Neuron (in vitro differentiated cells): ENCODE data around the gene ZNF23.
"Not testable (repeated sequence)": the region's sequence is repeated elsewhere in the genome, so short reads cannot be mapped to it uniquely, and the experiment has no call there.

Source experiments
- H2AFZ ChIP-seq: one replicate; pipeline ENCODE4 v1.6.1; 2013; ENCODE audit warnings: low read depth, mild to moderate bottlenecking, inconsistent platforms, low read length, moderate library complexity
- H3K27me3 ChIP-seq: one replicate; pipeline ENCODE4 v1.6.1; 2013; ENCODE audit warnings: low read length; ENCODE audit not compliant: insufficient read depth
- H3K36me3 ChIP-seq: one replicate; pipeline ENCODE4 v1.6.1; 2013; ENCODE audit warnings: low read length; ENCODE audit not compliant: insufficient read depth
- H3K4me1 ChIP-seq: one replicate; pipeline ENCODE4 v1.6.1; 2013; ENCODE audit warnings: low read length; ENCODE audit not compliant: insufficient read depth
- H3K4me3 ChIP-seq: 2 replicates; pipeline ENCODE4 v1.5.1; 2013; ENCODE audit warnings: mild to moderate bottlenecking, low read length, moderate library complexity
- H3K9me3 ChIP-seq: one replicate; pipeline ENCODE4 v1.6.1; 2013; ENCODE audit warnings: low read length

ZNF23 gene

DNA sequence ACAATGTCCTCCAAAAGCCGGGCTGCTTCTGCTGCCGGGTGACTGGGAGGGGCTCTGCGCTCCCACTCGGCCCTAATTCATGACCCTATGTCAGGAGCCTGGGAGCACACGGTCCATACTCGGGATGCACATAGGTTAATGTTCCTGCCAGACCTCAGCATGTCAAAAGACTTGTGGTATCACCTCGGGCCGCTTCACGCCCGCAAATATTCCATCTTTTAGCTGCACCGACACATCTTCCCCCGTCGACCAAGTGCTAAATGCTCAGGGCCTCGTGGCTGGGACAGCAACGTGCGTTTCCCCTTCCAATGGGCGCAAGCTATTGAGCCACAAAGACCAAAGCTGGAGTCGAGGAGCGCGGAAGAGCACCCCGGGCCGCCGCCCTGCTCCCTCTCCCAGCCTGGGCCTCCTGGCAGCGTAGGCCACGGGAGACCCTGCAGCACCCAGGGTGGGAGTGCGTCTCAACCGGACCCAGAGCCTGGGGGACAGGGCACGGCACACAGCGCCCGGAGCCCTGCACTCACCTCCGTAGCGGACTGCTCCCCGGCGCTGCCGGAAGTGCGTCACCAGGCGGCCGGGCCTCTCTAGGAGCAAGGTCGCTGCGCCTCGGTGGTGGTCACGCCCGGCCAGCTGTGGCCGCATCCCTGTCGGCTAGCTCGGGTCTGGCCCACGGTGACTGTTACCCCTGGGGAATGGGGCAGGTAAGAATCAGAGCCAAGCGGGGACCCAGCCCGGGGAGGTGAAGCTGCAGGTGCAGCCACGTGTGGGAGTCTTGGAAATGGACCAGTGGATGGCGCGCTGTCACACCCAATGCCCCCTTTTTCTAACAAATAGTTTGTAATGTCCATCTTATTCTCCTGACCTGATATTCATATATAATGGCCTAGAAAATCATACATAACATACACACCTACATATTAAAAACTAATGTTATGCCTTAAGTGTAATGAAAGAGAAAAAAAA, at the start of gene ZNF23:
Gene ZNF23 (minus strand): TSS at position 562 of the 963 bp plus-strand sequence. CDS start 5,451 bp downstream, outside the sequence.
- H3K4me3 ChIP-seq, result peak within 1 kb of the TSS; percentile 92
- no peaks in the 10 kb centered on the region for H3K36me3 ChIP-seq
- H3K27me3 ChIP-seq, result no peaks in the 10 kb centered on the region
- peak within 1 kb of the TSS; percentile 90 for H2AFZ ChIP-seq
- H3K9me3 ChIP-seq, result no peaks in the 10 kb centered on the region
- H3K4me1 ChIP-seq, result peaks cover 14% of the 10 kb centered on the region

DNA sequence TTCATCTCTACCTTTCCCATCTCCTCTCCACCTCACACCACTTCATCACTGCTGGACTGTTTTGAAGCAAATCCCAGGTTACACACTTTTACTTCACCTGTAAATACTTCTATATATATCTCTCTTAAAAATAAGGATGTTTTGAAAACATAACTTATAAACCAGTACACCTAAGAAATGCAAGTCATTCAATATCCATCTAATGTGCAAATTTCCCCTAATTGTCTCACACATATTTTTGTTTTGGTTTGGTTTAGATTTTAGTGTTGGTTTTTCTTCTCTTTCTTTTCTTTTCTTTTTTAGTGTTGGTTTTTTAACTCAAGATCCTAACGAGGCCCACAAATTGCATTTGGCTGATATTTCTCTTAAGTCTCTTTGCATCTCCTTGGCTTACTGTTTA, 45.0 kb upstream of the ZNF23 start:
- H3K36me3 ChIP-seq, result no peaks in the 10 kb centered on the region
- H3K4me3 ChIP-seq, result no peak overlapping the region
- no peak overlapping the region for H2AFZ ChIP-seq
- peaks cover 6% of the 10 kb centered on the region for H3K4me1 ChIP-seq
- H3K27me3 ChIP-seq, result no peaks in the 10 kb centered on the region
- no peaks in the 10 kb centered on the region for H3K9me3 ChIP-seq

DNA sequence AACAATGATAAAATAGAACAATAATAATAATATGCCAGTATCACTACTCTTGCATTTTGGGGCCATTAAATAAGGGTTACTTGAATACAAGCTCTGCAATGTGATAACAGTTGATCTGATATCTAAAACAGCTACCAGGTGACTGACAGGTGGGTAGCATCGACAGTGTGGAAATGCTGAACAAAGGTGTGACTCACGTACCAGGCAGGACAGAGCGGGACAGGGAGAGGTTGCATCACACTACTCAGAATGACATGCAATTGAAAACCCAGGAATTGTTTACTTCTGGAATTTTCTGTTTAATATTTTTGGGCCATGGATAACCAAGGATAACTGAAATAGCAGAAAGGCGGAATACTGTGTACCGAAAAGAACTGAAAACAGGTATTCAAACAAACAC, 42.9 kb upstream of the ZNF23 start:
- Histone ChIP-seq H3K36me3 (no peaks in the 10 kb centered on the region), H3K4me1 (peaks cover 6% of the 10 kb centered on the region), H3K27me3 (no peaks in the 10 kb centered on the region), H3K9me3 (no peaks in the 10 kb centered on the region), H3K4me3 (no peak overlapping the region), H2AFZ (no peak overlapping the region)

DNA sequence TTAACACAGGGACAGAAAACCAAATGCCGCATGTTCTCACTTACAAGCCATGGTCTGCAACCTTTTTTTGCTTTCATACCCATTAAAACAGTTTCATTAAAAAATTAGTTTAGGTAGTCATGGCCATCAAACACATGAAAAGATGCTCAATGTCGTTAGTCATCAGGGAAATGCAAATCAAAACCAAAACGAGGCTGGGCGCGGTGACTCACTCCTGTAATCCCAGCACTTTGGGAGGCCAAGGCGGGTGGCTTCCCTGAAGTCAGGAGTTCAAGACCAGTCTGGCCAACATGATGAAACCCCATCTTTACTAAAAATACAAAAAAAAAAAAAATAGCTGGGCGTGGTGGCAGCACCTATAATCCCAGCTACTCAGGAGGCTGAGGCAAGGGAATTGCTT, 42.0 kb upstream of the ZNF23 start:
- H2AFZ ChIP-seq, H3K27me3 ChIP-seq, H3K9me3 ChIP-seq, H3K36me3 ChIP-seq, H3K4me1 ChIP-seq, H3K4me3 ChIP-seq: not testable (repeated sequence)

DNA sequence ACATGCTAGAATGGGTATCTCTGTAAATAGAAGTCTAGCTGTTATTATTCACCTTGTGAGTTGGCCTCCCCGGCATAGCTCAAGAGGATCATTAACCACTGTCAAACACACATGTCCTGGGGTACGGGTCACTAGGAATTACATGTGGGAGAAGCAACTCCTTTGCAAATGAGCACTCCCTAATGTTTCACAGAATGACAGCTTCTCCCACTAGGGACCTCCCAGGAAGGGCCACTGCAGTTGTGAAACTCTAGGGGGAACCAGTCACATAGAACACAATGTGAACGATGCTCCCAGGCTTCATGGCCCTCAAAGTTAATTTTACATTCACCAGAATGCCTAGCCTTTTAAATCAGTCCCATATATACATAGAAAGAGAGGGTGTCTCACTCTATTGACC, 39.5 kb upstream of the ZNF23 start:
- no peaks in the 10 kb centered on the region for H3K36me3 ChIP-seq
- H3K4me1 ChIP-seq, result peaks cover 6% of the 10 kb centered on the region
- no peak overlapping the region for H2AFZ ChIP-seq
- no peaks in the 10 kb centered on the region for H3K27me3 ChIP-seq
- H3K4me3 ChIP-seq, result no peak overlapping the region
- no peaks in the 10 kb centered on the region for H3K9me3 ChIP-seq

DNA sequence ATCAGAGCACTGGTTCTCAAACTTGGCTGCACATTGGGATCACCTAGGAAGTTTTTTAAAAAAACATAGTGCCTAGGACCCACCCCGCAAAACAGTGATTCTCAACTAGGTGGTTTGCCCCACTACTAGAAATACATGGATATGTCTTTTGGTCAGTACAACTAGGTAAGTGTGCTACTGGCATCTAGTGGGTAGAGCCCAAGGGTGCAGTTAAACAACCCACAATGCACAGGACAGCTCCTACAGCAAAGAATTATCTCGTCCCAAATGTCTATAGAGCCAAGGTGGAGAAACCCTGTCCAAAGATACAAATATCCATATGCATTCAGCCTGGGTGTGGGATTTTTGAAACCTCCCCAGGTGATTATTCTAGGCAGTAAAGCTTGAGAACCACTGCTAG, 38.9 kb upstream of the ZNF23 start:
- Histone ChIP-seq H3K9me3 (no peaks in the 10 kb centered on the region), H3K4me3 (no peak overlapping the region), H3K36me3 (no peaks in the 10 kb centered on the region), H3K4me1 (peaks cover 6% of the 10 kb centered on the region), H3K27me3 (no peaks in the 10 kb centered on the region), H2AFZ (no peak overlapping the region)

DNA sequence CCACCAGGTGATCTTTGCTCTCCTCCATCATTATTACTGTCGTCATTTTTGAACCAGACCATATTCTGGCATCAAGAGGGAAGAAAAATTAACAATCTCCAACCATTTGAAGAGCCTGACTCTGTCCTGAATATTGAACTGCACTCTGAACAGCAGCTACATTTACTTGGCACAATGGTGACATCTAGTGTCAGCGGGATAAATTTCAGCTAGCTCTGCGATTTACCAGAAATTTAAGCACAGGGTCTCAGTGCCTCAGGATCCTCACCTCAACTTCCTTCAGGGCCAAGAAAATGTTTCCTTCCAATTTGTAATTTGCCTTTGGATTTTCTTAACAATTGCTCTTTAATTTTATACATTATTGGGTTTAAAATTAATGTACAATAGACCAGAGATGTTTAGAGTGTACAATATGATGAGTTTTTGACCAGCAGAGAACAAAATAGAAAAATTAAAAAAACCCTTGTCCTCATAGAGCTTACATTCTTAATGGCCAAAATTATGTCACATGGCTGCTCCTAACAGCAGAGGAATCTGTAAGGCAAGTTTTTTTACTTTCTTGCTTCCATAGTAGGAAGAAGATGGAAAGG, 37.8 kb upstream of the ZNF23 start:
- H3K4me1 ChIP-seq, result no peaks in the 10 kb centered on the region
- H3K36me3 ChIP-seq, result no peaks in the 10 kb centered on the region
- no peaks in the 10 kb centered on the region for H3K27me3 ChIP-seq
- H3K9me3 ChIP-seq, result no peaks in the 10 kb centered on the region
- no peak overlapping the region for H3K4me3 ChIP-seq
- no peak overlapping the region for H2AFZ ChIP-seq

DNA sequence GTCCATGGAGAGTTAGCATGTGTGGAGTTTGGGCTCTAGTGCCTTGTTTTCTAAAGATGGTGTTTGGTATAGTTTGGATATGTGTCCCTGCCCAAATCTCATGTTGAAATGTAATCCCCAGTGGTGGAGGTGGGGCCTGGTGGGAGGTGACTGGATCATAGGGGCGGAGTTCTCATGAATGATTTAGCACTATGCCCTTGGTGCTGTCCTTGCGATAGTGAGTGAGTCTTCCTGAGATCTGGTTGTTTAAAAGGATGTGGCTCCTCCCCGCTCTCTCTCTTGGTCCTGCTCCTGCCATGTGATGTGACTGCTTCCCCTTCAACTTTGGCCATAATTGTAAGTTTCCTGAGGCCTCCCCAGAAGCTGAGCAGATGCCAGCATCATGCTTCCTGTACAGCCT, 36.0 kb upstream of the ZNF23 start:
- Histone ChIP-seq H3K36me3 (no peaks in the 10 kb centered on the region), H3K27me3 (no peaks in the 10 kb centered on the region), H2AFZ (no peak overlapping the region), H3K9me3 (no peaks in the 10 kb centered on the region), H3K4me3 (no peak overlapping the region), H3K4me1 (no peaks in the 10 kb centered on the region)

DNA sequence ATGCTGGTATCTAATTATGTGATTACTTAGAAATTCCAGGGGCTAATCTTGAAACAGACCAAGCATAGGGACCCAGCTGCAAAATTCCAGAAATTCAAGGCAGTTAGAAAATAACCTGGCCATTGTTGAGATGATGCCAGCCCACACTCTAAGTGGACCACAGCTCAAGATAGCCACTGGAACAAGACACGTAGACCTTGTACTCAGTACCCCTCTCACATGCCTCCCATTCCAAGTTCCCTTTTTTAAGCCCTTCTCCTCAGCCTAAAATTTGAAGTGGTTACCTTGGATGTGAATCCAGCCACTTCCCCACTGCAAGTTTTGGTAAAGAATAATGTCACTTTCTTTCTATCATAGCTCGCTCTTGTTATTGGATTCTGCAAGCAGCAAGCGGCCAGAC, 31.2 kb upstream of the ZNF23 start:
- H3K4me3 ChIP-seq, result no peak overlapping the region
- no peak overlapping the region for H2AFZ ChIP-seq

DNA sequence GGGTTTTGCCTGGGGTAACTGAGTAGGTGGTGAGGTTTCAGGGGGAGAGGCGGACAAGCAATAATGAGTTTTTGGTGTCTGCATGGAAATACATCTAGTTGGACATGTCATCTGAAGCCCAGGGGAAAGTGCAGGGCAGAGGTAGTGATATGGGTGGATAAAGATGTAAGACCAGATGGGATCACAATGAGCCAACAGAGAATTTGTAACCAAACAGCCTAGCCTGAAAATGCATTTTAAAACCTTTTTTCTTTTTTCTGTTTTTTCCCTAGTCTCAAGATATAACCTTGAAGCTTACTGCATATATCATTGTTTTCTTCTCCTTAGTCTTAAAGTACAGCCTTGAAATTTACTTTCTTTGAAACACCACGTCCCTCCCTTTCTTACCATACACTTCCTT, 30.7 kb upstream of the ZNF23 start:
- Histone ChIP-seq H3K4me1 (no peaks in the 10 kb centered on the region), H3K9me3 (peaks cover 6% of the 10 kb centered on the region), H3K36me3 (no peaks in the 10 kb centered on the region), H3K4me3 (no peak overlapping the region), H2AFZ (no peak overlapping the region), H3K27me3 (no peaks in the 10 kb centered on the region)

More for the DNA sequence above, 31.2 kb upstream of the ZNF23 start:
- no peaks in the 10 kb centered on the region for H3K36me3 ChIP-seq
- H3K4me1 ChIP-seq, result no peaks in the 10 kb centered on the region
- H3K27me3 ChIP-seq, result no peaks in the 10 kb centered on the region
- peaks cover 6% of the 10 kb centered on the region for H3K9me3 ChIP-seq

DNA sequence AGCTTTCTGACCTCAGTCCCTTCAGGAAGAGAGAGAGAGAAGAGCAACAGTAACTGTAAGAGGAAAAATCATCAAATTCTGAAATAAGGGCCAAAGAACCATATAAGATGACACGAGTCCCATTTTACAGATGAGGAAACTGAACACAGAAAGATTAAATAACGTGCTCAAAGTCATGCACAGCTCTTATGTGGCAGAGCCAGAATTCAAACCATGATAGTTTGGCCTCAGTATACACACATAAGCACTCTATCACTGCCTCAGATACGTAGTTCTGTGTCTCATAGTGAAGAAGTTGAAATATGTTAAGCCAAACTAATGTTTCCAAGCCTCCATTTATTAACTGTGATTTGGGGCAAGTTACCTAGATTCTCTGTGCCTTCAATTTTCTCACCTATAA, 29.0 kb upstream of the ZNF23 start:
- no peak overlapping the region for H2AFZ ChIP-seq

DNA sequence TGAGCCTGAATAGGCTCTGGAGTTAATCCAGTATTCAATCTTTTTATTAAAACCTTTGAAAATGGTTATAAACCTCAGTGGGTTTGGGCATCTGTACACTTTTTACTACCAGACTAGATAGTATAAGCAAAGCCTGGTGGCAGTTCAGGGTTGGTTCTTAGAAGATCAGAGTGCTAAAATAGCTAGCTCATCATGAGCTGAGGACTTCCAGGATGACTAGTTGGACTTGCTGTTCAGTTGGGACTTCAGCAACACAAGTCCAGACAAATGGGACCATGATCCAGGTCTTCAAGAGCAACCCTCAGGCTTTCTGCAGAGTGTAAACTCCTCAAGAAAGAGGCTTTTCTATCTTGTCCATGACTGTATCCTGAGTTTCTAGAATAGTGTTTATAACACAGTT, 28.3 kb upstream of the ZNF23 start:
- no peaks in the 10 kb centered on the region for H3K27me3 ChIP-seq
- no peaks in the 10 kb centered on the region for H3K4me1 ChIP-seq
- H2AFZ ChIP-seq, result no peak overlapping the region
- no peak overlapping the region for H3K4me3 ChIP-seq
- no peaks in the 10 kb centered on the region for H3K36me3 ChIP-seq
- H3K9me3 ChIP-seq, result peaks cover 6% of the 10 kb centered on the region

More for the DNA sequence above, 29.0 kb upstream of the ZNF23 start:
- no peak overlapping the region for H3K4me3 ChIP-seq
- no peaks in the 10 kb centered on the region for H3K27me3 ChIP-seq
- H3K36me3 ChIP-seq, result no peaks in the 10 kb centered on the region
- H3K4me1 ChIP-seq, result no peaks in the 10 kb centered on the region
- peaks cover 6% of the 10 kb centered on the region for H3K9me3 ChIP-seq

DNA sequence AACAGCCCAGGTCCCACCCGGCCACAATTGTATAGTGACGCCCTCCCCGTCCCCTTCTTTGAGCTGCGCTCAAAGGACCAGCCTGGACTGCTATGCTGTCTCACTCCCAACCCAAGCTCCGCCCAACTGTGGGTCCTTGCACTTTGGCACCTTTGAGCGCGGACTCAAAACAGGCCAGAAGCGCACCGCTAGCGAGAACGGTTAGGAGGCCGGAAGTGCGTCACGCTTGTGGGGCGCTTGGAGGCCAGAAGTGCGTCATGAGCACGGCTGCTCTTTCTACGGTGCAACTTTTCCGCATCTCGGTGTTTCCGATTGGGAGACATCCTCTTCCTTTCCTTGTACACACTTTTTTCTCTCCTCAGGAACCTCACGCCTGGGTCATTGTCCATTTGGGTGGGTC, 27.1 kb upstream of the ZNF23 start, which contains the start of gene ZNF19:
Gene ZNF19 (minus strand): TSS at position 203 of the 400 bp plus-strand sequence. CDS start 7,210 bp downstream, outside the sequence.
- Histone ChIP-seq H3K4me1 (no peaks in the 10 kb centered on the region), H2AFZ (no peak within 1 kb of the TSS), H3K4me3 (no peak within 1 kb of the TSS), H3K36me3 (no peaks in the 10 kb centered on the region), H3K9me3 (peaks cover 6% of the 10 kb centered on the region), H3K27me3 (no peaks in the 10 kb centered on the region)
